ENCODE measurements around the gene TNFRSF19.

The TNFRSF19 gene

DNA sequence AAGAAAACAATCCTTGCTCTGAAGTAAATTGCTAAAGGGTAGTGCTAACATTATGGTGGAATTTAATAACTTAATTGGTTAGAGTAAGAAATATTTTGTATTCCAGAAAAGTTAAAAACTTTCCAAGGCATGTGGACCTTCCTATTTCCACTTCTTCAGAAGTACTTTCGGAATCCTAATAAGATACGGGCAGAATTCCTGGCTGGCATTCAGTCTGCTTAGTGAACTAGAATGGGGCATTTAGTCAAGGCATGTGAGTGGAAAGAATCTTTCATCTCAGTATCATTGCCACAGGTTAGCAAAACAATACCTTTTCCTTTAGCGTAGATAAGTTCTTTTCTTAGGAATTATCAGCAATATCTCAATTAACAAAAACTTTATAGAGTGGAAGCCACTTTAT lies 85.1 kb downstream of the TNFRSF19 start:
- DNase-seq (ENCODE audit: low spot score) (no peak), ATAC-seq (ENCODE audit: low read depth) (no peak)
- Histone ChIP-seq H3K4me3 (ENCODE audit: severe bottlenecking) (no peak overlapping the region), H3K9me3 (ENCODE audit: severe bottlenecking) (no peaks in the 10 kb centered on the region), H3K36me3 (ENCODE audit: low read depth) (no peaks in the 10 kb centered on the region), H3K27ac (ENCODE audit: poor library complexity, severe bottlenecking) (no peak overlapping the region), H3K27me3 (ENCODE audit: insufficient read depth, poor library complexity, severe bottlenecking) (no peaks in the 10 kb centered on the region), H3K4me1 (ENCODE audit: insufficient read depth, poor library complexity, severe bottlenecking) (peaks cover 10% of the 10 kb centered on the region)
- TF ChIP-seq, protein P1, sequence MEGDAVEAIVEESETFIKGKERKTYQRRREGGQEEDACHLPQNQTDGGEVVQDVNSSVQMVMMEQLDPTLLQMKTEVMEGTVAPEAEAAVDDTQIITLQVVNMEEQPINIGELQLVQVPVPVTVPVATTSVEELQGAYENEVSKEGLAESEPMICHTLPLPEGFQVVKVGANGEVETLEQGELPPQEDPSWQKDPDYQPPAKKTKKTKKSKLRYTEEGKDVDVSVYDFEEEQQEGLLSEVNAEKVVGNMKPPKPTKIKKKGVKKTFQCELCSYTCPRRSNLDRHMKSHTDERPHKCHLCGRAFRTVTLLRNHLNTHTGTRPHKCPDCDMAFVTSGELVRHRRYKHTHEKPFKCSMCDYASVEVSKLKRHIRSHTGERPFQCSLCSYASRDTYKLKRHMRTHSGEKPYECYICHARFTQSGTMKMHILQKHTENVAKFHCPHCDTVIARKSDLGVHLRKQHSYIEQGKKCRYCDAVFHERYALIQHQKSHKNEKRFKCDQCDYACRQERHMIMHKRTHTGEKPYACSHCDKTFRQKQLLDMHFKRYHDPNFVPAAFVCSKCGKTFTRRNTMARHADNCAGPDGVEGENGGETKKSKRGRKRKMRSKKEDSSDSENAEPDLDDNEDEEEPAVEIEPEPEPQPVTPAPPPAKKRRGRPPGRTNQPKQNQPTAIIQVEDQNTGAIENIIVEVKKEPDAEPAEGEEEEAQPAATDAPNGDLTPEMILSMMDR (IDR thresholded peaks at IDR 0.05; ENCODE audit: poor library complexity, severe bottlenecking) = no peak

DNA sequence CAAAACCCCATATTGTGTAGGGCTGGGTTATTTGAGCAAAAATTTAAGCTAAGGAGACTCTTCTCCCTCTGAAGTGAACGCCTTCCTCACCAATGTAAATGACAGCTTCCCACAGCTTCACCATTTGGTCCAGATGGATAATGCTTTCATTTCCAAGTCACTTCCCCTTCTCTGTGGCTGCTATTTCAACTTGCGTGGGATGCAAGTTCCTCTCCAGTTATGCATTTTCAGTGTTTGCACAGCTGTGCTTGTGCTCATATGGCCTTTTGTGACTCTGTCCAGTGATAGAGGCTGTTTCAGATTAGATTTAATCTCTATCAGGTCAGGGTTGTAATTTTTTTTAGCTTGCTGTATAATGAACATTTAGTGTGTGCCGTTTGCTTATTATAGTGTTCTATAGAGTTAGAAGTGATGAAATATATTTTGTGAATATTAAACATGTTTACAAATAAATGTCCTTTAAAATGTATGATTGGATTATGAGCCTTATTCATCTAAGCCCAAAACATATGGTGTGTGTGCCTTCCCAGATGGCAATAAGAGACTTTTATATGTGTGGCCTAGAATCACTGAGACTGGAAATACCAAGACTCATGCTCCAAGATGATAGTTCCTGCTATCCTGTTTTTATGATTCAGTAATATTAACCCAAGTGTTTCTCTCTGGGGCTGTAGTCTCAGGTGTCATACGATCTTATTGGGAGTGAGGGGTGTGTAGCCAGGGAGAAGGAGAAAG lies 86.6 kb downstream of the TNFRSF19 start:
- Histone ChIP-seq H3K9me3 (ENCODE audit: severe bottlenecking) (no peaks in the 10 kb centered on the region), H3K27me3 (ENCODE audit: insufficient read depth, poor library complexity, severe bottlenecking) (no peaks in the 10 kb centered on the region), H3K36me3 (ENCODE audit: low read depth) (no peaks in the 10 kb centered on the region), H3K27ac (ENCODE audit: poor library complexity, severe bottlenecking) (no peak overlapping the region), H3K4me3 (ENCODE audit: severe bottlenecking) (no peak overlapping the region), H3K4me1 (ENCODE audit: insufficient read depth, poor library complexity, severe bottlenecking) (peaks cover 10% of the 10 kb centered on the region)
- no peak for ATAC-seq (ENCODE audit: low read depth)
- DNase-seq (ENCODE audit: low spot score) = no peak
- TF ChIP-seq, protein P1 (IDR thresholded peaks at IDR 0.05; ENCODE audit: poor library complexity, severe bottlenecking) = no peak

DNA sequence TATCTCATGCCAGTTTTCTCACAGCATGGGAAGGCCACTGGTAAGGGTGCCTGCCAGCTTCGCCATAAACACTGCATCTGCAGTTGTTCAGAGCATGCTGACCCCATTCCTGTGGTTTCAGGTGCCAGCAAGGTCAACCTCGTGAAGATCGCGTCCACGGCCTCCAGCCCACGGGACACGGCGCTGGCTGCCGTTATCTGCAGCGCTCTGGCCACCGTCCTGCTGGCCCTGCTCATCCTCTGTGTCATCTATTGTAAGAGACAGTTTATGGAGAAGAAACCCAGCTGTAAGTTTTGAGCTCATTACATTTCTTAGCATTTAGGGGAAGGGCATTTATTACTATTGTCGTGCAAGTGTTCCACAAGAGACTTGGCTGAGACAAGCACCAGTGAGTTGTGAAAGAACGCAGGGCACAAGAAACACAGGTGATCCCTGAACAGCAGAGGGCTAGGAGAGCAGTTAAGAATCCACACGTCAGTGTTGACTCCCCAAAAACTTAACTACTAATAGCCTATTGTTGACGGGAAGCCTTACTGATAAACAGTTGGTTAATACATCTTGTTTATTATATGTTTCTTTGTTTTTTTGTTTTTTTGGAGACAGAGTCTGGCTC lies 88.8 kb downstream of the TNFRSF19 start:
- TF ChIP-seq, protein P1 (IDR thresholded peaks at IDR 0.05; ENCODE audit: poor library complexity, severe bottlenecking) = no peak
- no peak for DNase-seq (ENCODE audit: low spot score)
- H3K4me3 ChIP-seq (ENCODE audit: severe bottlenecking) = no peak overlapping the region

DNA sequence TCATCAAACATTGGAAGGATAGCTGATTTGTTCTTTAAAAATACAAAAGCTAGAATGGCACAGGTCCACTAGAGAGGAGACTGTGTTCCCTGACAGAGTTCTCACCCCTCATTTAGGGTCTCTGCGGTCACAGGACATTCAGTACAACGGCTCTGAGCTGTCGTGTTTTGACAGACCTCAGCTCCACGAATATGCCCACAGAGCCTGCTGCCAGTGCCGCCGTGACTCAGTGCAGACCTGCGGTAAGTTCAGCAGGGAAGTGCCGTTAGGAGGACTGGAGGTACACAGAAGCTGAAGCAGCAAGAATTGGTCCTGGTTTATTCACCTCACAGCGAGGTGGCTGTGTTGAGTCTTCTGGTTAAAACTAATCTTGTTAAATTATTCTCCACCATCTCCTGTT lies 90.0 kb downstream of the TNFRSF19 start:
- DNase-seq (ENCODE audit: low spot score) = no peak
- ATAC-seq (ENCODE audit: low read depth) = no peak

More for the DNA sequence above, 88.8 kb downstream of the TNFRSF19 start:
- no peaks in the 10 kb centered on the region for H3K36me3 ChIP-seq (ENCODE audit: low read depth)
- no peaks in the 10 kb centered on the region for H3K9me3 ChIP-seq (ENCODE audit: severe bottlenecking)
- ATAC-seq (ENCODE audit: low read depth) = no peak
- H3K27ac ChIP-seq (ENCODE audit: poor library complexity, severe bottlenecking) = no peak overlapping the region
- H3K4me1 ChIP-seq (ENCODE audit: insufficient read depth, poor library complexity, severe bottlenecking) = peaks cover 5% of the 10 kb centered on the region
- no peaks in the 10 kb centered on the region for H3K27me3 ChIP-seq (ENCODE audit: insufficient read depth, poor library complexity, severe bottlenecking)

More for the DNA sequence above, 90.0 kb downstream of the TNFRSF19 start:
- Histone ChIP-seq H3K9me3 (ENCODE audit: severe bottlenecking) (no peaks in the 10 kb centered on the region), H3K27me3 (ENCODE audit: insufficient read depth, poor library complexity, severe bottlenecking) (no peaks in the 10 kb centered on the region), H3K36me3 (ENCODE audit: low read depth) (no peaks in the 10 kb centered on the region), H3K4me1 (ENCODE audit: insufficient read depth, poor library complexity, severe bottlenecking) (no peaks in the 10 kb centered on the region), H3K27ac (ENCODE audit: poor library complexity, severe bottlenecking) (no peak overlapping the region), H3K4me3 (ENCODE audit: severe bottlenecking) (no peak overlapping the region)
- TF ChIP-seq, protein P1 (IDR thresholded peaks at IDR 0.05; ENCODE audit: poor library complexity, severe bottlenecking) = no peak
